ENCODE measurements around the gene PTP4A1. TPM values are rescaled to one million over a fixed set of nuclear protein-coding genes. Genes with fewer than 3 reads are reported as not detected.

PTP4A1 gene
- total RNA-seq, 2 donors from 2014 or later, result 11.5 to 26.7 TPM

- DNase-seq (no peak), ATAC-seq (no peak)
- Histone ChIP-seq H3K9me3 (no peaks in the 10 kb centered on the region), H3K27me3 (no peaks in the 10 kb centered on the region), H3K36me3 (replicated peaks in 1 of 2; ENCODE audit: insufficient read depth in 1 of 2, low read depth in 2 of 2) (no peaks in the 10 kb centered on the region), H3K4me1 (no peaks in the 10 kb centered on the region), H3K27ac (no peak overlapping the region), H3K4me3 (no peak overlapping the region)
- TF ChIP-seq CTCF (IDR thresholded peaks at IDR 0.05) (no peak), POLR2A (IDR thresholded peaks at IDR 0.05) (no peak)
- intact Hi-C loops (cut with DNase I), result no loop called here
- WGBS, 2 donors, result 90 to 95% methylated on average over 1 of the region's 1 CpG
Measured at GRCh38 chr6:63615590-63615989, 43.3 kb downstream of the PTP4A1 start.

Small RNA genes within 50 kb of the gene (small RNA-seq; reads per million reads assigned to genes)
- gene AL513043.1, result not detected

Other genes starting within 250 kb of the PTP4A1 start
- 10 to 100 TPM; 40.9 to 55.0 TPM for gene PHF3, start 63.3 kb downstream of the PTP4A1 start, total RNA-seq

All from body of pancreas (tissue), 4 donors.